WI38 (cell line): ENCODE data around the gene CNDP2.

Experiments
- H3K4me3 ChIP-seq: 2 replicates; pipeline ENCODE4 v1.5.1; 2011; ENCODE audit warnings: low read depth, mild to moderate bottlenecking, control low read depth, low read length
- TF ChIP-seq, protein P1 (sequence below): IDR thresholded peaks from 2 replicates; pipeline ENCODE4 v1.5.1; 2012; ENCODE audit warnings: low read depth, mild to moderate bottlenecking, control low read depth, low read length

The CNDP2 gene

DNA sequence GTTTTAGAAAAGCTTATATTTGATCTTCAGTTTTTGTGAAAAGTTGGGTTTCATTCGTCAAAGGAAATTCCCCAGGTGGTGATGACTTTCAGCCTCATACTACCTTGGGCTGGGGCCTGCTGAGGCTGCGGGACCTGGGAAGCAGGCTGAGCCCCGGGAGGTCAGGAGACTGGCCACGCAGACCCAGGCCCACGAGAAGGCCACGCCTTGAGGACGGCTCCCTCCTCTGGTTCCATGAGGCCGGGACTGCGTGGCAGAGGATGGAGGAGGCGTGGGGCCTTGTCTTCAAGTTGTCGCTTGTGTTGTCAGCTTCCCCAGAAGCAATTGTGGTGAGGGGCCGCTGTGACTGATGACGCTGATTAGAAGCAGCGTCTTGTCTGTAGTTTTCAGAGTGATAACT is 11.8 kb downstream of the CNDP2 start:
- no peak overlapping the region for H3K4me3 ChIP-seq
- TF ChIP-seq, protein P1, sequence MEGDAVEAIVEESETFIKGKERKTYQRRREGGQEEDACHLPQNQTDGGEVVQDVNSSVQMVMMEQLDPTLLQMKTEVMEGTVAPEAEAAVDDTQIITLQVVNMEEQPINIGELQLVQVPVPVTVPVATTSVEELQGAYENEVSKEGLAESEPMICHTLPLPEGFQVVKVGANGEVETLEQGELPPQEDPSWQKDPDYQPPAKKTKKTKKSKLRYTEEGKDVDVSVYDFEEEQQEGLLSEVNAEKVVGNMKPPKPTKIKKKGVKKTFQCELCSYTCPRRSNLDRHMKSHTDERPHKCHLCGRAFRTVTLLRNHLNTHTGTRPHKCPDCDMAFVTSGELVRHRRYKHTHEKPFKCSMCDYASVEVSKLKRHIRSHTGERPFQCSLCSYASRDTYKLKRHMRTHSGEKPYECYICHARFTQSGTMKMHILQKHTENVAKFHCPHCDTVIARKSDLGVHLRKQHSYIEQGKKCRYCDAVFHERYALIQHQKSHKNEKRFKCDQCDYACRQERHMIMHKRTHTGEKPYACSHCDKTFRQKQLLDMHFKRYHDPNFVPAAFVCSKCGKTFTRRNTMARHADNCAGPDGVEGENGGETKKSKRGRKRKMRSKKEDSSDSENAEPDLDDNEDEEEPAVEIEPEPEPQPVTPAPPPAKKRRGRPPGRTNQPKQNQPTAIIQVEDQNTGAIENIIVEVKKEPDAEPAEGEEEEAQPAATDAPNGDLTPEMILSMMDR: no peak

DNA sequence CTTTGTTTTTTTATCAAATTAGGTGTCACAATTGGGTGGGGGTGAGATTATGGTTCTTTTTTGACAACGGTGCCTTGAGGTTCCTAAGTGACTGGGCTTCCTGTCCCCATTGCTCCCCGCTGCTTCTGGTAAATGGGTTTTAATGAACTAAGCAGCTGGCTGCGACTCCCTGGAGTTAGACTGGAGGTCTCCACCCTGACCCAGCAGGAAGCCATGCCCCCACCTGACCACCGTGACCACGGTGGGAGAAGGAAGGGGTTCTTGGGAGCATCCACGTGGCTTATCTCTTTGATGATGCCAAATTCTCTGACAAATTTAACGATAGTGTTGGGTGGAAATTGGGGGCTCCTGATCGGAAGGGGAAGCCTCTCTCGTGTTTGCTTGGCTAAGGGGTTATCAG is 12.2 kb downstream of the CNDP2 start:
- H3K4me3 ChIP-seq: no peak overlapping the region
- TF ChIP-seq, protein P1: no peak

GRCh38 chr18:74508821-74509225 is 12.7 kb downstream of the CNDP2 start:
- TF ChIP-seq, protein P1: no peak
- H3K4me3 ChIP-seq: no peak overlapping the region

- TF ChIP-seq, protein P1: no peak
- H3K4me3 ChIP-seq: no peak overlapping the region
These were observed 13.9 kb downstream of the CNDP2 start for GRCh38 chr18:74509856-74510769.

- H3K4me3 ChIP-seq: no peak overlapping the region
These were observed 14.6 kb downstream of the CNDP2 start for GRCh38 chr18:74510770-74511095.

GRCh38 chr18:74511823-74512222 is 15.7 kb downstream of the CNDP2 start:
- TF ChIP-seq, protein P1: no peak
- no peak overlapping the region for H3K4me3 ChIP-seq

More at GRCh38 chr18:74510770-74511095, 14.6 kb downstream of the CNDP2 start:
- TF ChIP-seq, protein P1: no peak

- TF ChIP-seq, protein P1: no peak
- H3K4me3 ChIP-seq: no peak overlapping the region
These were observed 16.3 kb downstream of the CNDP2 start for GRCh38 chr18:74512321-74513053.
